HG03064 (cell line): ENCODE measurements around the gene PNMA8B.
"Not testable (repeated sequence)": the region's sequence is repeated elsewhere in the genome, so short reads cannot be mapped to it uniquely, and the experiment has no call there.

Experiments used
- ATAC-seq: cut with Tn5 transposase; IDR thresholded peaks from one replicate; pipeline ENCODE4 v1.9.1; 2021; ENCODE audit warnings: low read depth; ENCODE audit not compliant: unreplicated experiment

Gene PNMA8B

DNA sequence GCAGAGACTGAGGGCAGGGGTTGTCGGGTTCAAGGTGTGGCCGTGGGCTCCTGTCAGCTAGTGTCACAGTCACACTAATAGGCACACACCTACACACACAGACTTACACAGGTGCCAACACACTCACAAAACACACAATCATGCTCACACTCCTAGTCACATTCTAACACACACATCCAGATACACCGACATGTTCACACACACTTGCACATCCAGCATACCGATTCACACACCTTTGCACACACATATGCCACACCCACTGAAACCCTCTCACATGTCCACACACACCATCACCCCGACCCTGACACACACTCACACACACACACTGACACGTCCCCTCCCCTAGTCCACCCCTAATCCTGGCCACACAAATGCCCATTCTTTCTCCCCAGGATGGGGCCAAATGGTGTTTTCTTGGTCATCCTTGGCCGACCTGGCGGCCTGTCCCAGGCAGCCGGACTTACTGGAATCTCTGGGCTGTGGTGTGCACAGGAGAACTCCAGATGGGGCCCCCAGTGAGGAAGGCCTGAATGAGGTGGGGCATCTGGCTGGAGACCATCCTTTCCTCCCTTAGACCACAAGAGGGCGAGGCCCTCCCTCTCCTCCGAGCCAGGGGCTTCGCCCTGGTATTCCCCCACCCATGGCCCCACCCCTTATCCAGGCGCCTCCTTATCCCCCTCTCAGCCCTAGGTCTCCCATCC is 19.1 kb upstream of the PNMA8B start:
- no peak for ATAC-seq

GRCh38 chr19:46513461-46514236 is 18.0 kb upstream of the PNMA8B start:
- no peak for ATAC-seq

DNA sequence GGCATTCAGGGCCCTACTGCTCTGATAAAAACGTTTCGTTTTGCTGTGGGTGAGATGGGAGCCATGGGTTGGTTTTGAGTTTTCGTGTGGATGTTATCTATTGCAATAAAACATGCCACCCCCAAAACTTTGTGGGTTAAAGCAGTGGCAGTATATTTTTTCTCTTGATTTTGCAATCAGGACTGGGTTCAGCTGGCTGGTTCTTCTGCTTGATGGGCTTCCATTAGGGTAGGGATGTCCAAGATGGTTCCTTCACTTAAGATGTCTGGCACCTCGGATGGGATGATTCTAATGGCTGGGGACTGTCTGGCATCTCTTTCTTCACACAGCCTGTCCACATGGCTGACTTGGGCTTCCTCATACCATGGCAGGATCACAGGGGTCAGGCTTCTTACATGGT is 15.6 kb upstream of the PNMA8B start:
- no peak for ATAC-seq

GRCh38 chr19:46508206-46508605 is 12.5 kb upstream of the PNMA8B start:
- ATAC-seq: no peak

DNA sequence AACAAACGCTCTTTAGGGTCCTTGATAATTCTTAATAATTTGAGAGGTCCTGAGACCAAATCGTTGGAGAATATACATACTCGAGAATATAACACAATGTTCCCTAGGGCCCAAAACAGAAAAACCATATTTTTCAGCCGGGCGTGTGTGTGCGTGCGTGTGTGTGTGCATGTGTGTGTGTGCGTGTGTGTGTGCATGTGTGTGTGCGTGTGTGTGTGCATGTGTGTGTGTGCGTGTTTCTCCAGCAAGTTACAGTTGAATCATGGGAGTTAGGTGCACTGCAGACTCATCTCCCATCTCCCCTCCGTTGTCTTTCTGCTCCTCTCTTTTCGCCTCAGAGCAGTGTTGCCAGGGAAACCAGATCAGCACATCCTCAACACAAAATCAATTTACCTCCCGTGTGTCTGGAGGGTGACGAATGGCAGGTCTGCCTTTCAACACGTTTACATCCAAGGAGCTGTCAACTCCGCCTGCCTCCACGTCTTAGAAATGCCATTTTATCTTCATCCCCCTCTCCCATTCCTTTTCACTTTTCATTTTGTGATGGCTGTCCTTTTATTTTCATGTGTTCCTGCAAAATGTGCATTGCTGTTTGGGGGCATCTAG is 8.3 kb upstream of the PNMA8B start:
- ATAC-seq: no peak

- no peak for ATAC-seq
Measured at GRCh38 chr19:46502891-46503290, 7.2 kb upstream of the PNMA8B start.

DNA sequence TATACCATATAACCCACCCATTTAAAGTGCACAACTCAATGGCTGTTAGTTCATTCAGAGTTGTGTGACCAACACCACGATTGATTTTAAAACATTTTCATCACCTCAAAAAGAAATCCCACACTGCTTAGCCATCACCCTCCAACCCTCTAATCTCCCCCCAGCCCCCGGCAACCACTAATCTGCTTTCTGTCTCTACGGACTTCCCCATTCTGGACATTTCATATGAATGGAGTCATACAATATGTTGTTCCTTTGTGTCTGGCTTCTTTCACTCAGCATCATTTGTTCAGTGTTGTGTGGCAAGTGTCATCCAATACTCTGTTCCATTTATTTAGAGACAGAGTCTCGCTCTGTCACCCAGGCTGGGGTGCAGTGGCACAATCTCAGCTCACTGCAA is 4.0 kb upstream of the PNMA8B start:
- ATAC-seq: no peak

- no peak for ATAC-seq
Measured at GRCh38 chr19:46497773-46498172, 2.1 kb upstream of the PNMA8B start.

GRCh38 chr19:46496886-46497285 is 1.2 kb upstream of the PNMA8B start:
- not testable (repeated sequence) for ATAC-seq

DNA sequence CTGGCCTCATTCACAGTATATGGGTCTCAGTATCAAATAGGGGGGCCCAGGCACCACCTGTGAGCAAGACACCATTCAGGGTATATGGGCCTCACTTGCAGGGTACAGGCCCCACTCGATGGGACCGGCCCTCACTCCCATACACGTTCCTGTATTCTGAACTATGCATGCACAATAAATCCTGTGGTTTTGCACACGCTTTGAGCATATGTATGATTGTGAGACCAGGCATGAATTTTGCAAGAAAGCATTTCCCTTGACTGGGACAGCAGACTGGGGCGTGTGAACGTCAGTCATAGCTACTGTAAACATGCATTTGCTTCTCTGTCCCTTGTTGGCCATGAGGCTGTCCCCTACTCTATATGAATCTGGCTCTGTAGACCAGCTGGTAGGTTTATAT is 637 bp upstream of the PNMA8B start:
- no peak for ATAC-seq

DNA sequence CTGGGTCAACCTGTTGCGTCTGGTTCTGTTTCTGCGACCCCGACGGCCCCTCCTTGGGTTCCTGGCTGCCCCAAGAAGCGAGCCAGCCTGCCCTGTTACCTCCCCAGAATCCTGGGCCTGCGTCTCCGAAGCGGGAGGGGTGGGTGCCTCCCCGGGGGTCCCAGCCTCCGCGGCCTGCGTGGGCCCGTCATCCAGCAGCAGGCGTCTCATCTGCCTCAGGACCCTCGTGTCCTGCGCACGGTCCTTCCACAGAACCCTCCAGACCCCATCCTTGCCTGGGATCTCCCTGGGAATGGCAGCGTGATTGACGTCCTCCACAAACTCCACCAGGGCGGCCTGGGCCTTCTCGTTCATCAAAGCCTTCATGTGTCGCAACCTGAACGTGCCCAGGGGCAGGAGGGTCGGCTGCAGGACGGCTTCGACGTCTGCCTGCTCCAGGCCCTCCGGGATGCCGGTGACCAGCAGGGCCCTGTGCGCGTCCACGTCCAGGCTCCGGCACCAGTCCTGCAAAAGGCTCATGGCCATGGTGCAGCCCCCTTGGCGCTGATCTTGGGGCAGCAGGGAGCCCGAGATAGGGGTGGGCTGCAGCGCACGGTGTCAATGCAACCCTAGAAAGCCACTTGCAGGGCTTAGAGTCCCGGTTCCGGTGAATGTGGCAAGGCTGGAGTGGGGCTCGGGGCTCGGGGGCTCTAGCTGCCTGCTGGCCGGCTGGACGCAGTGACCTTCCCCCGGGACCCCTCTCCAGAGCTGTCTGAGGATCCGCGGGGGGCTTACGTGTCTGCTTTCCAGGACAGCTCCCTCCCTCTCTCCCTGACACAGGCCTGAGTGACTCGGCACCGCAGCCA is 504 bp downstream of the PNMA8B start:
- ATAC-seq: no peak

DNA sequence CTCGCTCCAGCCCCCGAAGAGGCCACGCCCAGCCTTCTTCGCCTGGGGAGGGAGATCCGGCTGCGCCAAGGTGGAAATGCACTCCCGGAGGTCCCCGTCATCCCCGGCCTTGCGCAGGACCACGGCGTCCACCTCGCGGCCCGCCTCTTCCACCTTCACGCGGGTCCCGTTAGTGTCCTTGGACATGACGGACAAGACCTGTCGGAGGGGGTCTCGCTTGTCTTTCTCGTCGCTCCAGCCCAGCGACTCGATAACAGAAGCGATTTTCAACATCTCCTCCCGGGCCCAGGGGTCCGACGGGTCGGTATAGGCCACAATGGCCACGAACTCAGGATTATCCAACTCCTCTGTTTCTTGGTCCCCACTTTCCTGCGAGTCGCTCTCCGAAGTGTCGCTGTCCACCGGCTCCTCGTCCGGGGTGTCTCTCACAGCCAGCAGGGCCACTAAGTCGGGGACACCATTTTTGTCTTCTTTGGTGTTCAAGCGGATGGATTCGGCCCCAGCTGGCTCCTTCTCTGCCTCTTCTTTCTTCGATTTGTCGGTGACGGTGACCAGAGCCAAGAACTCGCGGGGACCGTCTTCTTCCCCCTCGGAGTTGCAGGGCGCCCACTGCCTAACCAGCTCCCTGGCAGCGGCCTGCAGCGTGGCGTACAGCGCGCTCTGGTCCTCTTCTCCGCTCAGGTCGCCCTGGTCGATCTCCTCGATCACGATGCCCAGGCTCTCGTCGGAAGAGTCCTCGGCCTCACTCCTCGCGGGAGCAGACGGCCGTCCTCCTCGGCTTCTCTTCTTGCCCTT is 1.3 kb downstream of the PNMA8B start:
- ATAC-seq: no peak

- no peak for ATAC-seq
Measured at GRCh38 chr19:46493236-46494145, 2.2 kb downstream of the PNMA8B start.

- ATAC-seq: no peak
Measured at GRCh38 chr19:46492841-46493235, 2.8 kb downstream of the PNMA8B start.

DNA sequence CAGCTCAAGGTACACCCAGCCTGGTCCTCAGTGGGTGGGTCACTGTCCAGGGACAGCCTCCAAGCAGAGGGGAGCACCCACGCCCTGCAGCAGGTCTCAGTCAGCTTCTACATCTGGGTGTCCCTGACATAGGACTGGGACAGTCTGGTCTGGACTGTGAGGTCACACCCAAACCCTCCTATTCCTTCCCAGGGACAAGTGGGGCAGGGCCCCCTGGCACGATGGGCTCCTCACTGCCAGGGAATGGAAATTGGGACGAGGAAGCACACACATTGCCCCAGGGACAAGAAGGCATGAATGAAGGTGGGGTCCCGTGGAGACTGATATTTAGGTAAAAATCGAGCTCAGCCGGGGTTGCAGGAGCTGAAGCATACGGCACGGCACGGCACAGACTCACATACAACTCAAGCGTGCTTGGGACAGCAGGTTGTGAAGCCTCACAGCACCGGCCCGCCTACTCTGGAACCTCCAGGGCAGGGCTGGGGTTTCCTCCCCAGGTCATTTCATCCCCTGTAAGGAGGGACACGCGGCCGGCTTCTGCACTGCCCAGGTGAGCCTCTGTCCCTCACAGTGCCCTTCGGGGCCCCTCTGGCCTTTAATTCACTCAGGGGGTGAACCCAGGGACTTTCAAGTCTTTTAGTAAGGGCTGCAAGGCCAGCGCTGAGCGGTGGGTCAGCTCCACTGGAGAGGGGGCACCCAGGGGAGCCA is 3.5 kb downstream of the PNMA8B start:
- no peak for ATAC-seq

GRCh38 chr19:46490774-46491173 is 4.9 kb downstream of the PNMA8B start:
- ATAC-seq: no peak

- ATAC-seq: no peak
Measured at GRCh38 chr19:46489445-46490272, 6.0 kb downstream of the PNMA8B start.

DNA sequence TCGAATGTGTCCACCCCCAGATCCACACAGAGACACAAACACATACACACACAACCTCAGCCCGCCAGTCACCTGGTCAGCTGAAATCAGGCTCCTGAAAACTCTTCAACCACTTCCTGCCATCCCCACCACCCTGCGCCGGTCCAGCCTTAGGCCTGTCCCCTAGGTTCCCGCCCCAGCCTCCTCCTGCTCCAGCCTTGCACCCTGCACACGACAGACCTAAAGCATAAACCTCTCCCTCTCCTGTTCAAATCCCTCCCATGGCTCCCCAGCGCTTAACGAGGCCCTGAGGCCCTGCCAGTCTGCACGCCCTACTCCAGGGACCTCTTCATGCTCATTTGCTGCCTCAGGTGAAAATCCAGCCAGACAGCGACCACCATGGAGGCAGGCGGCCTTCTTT is 7.1 kb downstream of the PNMA8B start:
- ATAC-seq: no peak
